Measurements from ENCODE around the gene CYB5R3. TPM values are rescaled to one million over a fixed set of nuclear protein-coding genes. Genes with fewer than 3 reads are reported as not detected.
A peak's percentile ranks its signal among the peaks of the same experiment; 100 is the strongest.

CYB5R3 gene
- total RNA-seq, 6 experiments from 2014 or later, result 315 to 413 (median 347) TPM

DNA sequence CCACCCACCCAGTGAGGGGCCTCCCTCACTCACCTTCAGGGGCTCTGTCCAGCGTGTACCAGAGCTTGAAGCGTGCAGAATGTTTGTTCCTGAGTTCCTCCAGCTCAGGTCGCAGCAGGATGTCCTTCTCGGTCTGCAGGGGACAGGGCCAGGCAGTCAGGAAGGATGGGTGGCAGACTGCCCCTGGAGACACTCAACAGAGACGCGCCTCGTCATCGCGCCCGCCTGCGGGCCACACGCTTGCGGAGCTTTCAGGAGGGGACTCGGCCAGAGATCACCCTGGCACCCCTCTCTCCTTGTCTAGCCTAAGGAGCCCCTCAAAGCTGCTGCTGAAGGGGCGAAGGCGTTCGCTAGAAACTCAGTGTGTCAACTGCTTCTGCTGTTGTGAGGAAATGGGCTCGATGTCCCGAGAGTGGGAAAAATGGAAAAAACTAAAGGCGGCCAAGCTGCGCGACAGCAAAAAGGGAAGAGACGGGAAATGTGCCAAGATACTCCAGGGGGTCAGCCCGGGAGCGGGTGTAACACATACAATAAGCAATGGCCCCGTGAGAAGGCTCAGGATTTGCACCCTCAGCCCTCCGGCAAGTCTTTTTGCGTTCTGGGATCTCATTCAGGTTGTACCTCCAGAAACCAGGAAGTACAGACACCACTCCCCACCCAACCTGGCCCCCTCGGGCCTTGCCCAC is 25.3 kb downstream of the CYB5R3 start:
- Mint-ChIP-seq H3K36me3 (ENCODE audit: low read depth) (peaks cover 15% of the 10 kb centered on the region; the same call in 1 of the 2 replicates), H3K4me3 (no peak overlapping the region), H3K4me1 (ENCODE audit: low read depth) (peaks cover 27% of the 10 kb centered on the region), H3K9me3 (no peaks in the 10 kb centered on the region), H3K27ac (no peak overlapping the region), H3K27me3 (ENCODE audit: insufficient read depth) (peaks cover 3% of the 10 kb centered on the region; the same call in 1 of the 2 replicates)
- no peak for TF ChIP-seq CTCF (IDR thresholded peaks at IDR 0.05)
- no peak for DNase-seq

DNA sequence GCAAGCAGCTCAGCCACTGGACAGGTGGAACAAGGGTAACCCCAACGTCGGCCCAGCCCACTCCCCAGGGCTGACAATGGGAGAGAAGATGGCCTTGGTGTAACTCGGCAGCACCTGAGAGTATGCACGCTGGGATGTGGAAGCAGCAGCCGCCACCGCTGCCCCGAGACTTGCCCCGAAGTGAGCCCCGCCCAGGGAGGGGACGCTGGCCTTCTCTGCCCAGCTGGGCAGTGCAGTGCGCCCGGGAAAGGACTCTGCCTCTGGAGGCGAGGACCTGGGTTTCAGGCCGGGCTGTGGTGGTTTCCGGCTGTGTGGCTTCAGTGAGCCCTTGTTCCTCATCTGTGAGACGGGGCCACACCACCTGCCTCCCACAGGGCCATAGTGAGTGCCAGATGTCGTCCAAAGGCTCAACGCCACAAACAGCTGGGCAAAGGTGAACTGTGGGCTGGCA is 25.9 kb downstream of the CYB5R3 start:
- no peak overlapping the region for H3K27ac Mint-ChIP-seq
- peaks cover 13% of the 10 kb centered on the region; the same call in 1 of the 2 replicates for H3K36me3 Mint-ChIP-seq (ENCODE audit: low read depth)

DNA sequence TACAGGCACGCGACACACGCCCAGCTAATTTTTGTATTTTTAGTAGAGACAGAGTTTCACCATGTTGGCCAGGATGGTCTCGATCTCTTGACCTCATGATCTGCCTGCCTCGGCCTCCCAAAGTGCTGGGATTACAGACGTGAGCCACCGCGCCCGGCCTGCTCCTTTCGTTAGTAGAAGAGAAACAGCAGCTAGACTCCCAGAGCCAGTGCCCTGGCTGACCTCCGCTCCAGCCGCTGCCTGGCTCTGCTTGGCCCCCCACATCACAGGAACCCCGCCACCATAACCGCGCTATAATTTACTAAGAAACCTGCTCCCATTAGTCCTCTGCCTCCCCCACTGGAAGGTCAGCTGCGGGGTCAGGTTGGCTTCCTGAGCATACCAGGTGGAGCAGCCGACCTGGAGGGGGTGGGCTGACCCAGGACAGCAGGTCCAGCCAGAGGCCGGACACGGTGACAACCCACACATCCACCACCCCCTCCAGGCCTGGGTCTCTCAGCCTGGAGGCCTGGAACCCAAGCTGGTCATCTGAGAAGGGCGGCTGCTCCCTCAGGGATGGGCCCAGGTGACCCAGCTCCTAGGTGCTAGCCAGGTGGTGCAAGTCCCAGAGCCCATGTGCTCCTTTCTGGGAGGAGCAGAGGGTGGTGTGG is 27.0 kb downstream of the CYB5R3 start:
- peaks cover 35% of the 10 kb centered on the region for H3K4me1 Mint-ChIP-seq (ENCODE audit: low read depth)
- peaks cover 10% of the 10 kb centered on the region; the same call in 1 of the 2 replicates for H3K36me3 Mint-ChIP-seq (ENCODE audit: low read depth)
- H3K27me3 Mint-ChIP-seq (ENCODE audit: insufficient read depth), result peaks cover 9% of the 10 kb centered on the region
- peak overlapping the region; percentile 68 for H3K4me3 Mint-ChIP-seq
- no peak for DNase-seq
- TF ChIP-seq CTCF (IDR thresholded peaks at IDR 0.05), result no peak
- peak overlapping the region; percentile 85 for H3K27ac Mint-ChIP-seq
- H3K9me3 Mint-ChIP-seq, result no peaks in the 10 kb centered on the region

More for the DNA sequence above, 25.9 kb downstream of the CYB5R3 start:
- H3K4me3 Mint-ChIP-seq, result no peak overlapping the region
- no peaks in the 10 kb centered on the region for H3K9me3 Mint-ChIP-seq
- TF ChIP-seq CTCF (IDR thresholded peaks at IDR 0.05), result no peak
- DNase-seq, result no peak
- H3K27me3 Mint-ChIP-seq (ENCODE audit: insufficient read depth), result peaks cover 5% of the 10 kb centered on the region; the same call in 1 of the 2 replicates
- peaks cover 27% of the 10 kb centered on the region for H3K4me1 Mint-ChIP-seq (ENCODE audit: low read depth)

DNA sequence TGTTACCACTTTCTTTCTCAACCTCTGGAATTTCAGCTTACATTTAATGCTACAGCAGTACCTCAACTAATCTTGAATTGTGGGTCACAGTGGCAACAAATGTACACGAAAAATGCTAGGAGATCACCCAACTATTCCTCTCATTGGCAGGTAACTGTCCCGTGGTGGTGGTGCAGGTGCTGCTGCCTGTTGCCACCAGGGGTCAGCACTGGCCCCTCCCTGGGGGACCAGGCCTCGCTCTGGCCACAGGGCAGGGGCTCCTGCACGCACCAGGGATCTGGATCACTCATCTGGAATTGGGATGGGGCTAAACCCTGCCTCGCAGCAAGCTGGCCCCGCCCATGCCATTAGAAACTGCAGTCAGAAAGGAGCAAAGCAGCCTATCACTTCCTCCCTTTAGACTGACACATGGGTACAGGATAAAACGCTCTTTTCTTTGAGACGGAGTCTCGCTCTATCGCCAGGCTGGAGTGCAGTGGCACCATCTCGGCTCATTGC is 27.6 kb downstream of the CYB5R3 start:
- H3K9me3 Mint-ChIP-seq, result no peaks in the 10 kb centered on the region
- peak overlapping the region; percentile 85 for H3K27ac Mint-ChIP-seq
- peaks cover 35% of the 10 kb centered on the region for H3K4me1 Mint-ChIP-seq (ENCODE audit: low read depth)
- H3K27me3 Mint-ChIP-seq (ENCODE audit: insufficient read depth), result peaks cover 9% of the 10 kb centered on the region
- peak; percentile 68 for DNase-seq
- peaks cover 8% of the 10 kb centered on the region; the same call in 1 of the 2 replicates for H3K36me3 Mint-ChIP-seq (ENCODE audit: low read depth)
- peak overlapping the region; percentile 68 for H3K4me3 Mint-ChIP-seq
- TF ChIP-seq CTCF (IDR thresholded peaks at IDR 0.05), result peak; percentile 95

- peak overlapping the region; percentile 85 for H3K27ac Mint-ChIP-seq
- TF ChIP-seq CTCF (IDR thresholded peaks at IDR 0.05), result no peak
- no peak for DNase-seq
- H3K36me3 Mint-ChIP-seq (ENCODE audit: low read depth), result no peaks in the 10 kb centered on the region
- peaks cover 49% of the 10 kb centered on the region for H3K4me1 Mint-ChIP-seq (ENCODE audit: low read depth)
- H3K27me3 Mint-ChIP-seq (ENCODE audit: insufficient read depth), result peaks cover 19% of the 10 kb centered on the region
- H3K9me3 Mint-ChIP-seq, result peaks cover 7% of the 10 kb centered on the region
- H3K4me3 Mint-ChIP-seq, result no peak overlapping the region
These were observed 29.1 kb downstream of the CYB5R3 start for GRCh38 chr22:42620084-42620483.

Measured in HFFc6 (cell line).